HG03280 (cell line): ENCODE results near the gene HACL1.
A peak's percentile ranks its signal among the peaks of the same experiment; 100 is the strongest.

ENCODE experiments used
- ATAC-seq: cut with Tn5 transposase; IDR thresholded peaks from one replicate; pipeline ENCODE4 v1.9.1; 2021; ENCODE audit warnings: mild to moderate bottlenecking, moderate library complexity; ENCODE audit not compliant: unreplicated experiment

Gene HACL1

DNA sequence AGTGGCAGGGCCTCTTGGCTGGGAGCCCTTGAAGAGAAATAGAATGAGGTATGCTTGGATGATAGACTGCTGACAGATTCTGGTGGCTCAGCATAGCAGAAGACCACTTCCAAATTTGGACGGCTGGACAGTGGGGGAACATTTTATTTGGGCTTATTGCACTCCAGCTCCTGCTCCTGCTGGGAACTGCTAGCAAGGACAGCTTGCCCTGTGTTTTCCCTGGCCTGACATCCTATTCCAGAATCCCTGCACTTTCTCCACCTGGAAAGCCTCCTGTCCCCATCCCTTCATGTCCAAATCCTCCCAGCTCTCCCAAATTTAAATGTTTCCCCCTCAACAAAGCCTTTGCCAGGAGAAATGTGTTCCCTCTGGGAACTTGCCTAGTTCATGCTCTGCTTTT, 70.0 kb downstream of the HACL1 start:
- ATAC-seq = no peak

GRCh38 chr3:15528854-15529537, 72.4 kb downstream of the HACL1 start:
- ATAC-seq = no peak

DNA sequence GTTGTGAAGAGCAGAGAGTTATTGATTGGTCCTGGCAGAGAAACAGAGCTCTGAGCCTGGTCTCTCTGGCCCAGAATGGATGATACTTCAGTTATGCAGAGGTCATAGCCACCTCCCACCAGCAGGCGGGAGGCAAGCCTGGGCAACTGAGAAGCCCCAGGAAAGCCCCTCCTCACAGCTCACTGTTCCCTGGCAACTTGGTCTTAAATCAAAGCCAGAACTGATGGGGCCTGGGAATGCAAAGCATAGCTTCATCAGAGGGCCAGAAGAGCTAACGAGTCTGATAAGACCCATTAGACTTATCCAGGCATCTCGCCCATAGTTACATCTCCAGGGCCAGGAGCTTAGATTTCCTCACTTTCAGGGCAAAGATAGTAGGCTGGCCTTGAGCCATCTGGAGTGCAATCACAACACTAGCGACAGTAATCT, 74.3 kb downstream of the HACL1 start:
- peak; percentile 51 for ATAC-seq

DNA sequence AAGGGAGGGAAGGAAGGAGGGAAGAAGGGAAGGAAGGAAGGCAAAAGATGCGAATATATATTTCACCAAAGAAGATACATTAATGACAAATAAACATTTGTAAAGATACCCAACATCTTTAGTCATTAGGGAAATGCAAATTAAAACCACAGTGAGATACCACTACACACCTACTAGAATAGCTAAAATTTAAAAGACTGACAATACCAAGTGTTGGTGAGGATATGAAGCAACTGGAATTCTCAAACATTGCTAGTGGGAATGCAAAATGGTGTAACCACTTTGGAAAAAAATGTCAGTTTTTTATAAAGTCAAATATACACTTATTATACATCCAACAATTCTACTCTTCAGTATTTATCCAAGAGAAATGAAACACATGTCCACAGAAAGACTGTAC, 75.6 kb downstream of the HACL1 start:
- no peak for ATAC-seq

GRCh38 chr3:15523660-15524417, 77.5 kb downstream of the HACL1 start:
- no peak for ATAC-seq

DNA sequence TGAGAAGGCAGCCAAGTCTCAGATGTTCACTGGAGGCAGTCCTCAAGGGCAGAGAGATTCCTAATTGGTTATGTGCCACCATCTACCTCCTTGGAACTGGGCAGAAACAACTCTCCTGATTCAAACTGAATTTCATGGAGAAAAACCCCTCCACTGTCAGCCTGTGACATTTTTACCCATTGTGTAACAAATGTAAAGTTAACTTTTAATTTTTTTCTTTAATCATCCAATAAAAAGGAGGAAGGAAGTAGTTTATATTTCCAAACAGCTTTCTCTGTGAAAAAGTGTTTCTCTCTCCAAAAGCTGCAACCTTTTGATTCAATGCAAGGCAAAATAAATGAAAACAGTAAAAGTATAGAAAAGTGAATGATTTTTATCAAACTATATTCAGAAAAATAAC, 79.4 kb downstream of the HACL1 start:
- ATAC-seq = no peak

GRCh38 chr3:15521573-15521965, 79.8 kb downstream of the HACL1 start, which contains the start of gene COLQ:
TSS of gene COLQ (minus strand) at chr3:15521706. CDS start at chr3:15521625, 81 bp downstream.
- ATAC-seq = no peak

GRCh38 chr3:15520804-15521572, 80.4 kb downstream of the HACL1 start:
- ATAC-seq = no peak

GRCh38 chr3:15520185-15520584, 81.2 kb downstream of the HACL1 start:
- ATAC-seq = no peak

- ATAC-seq = no peak
These were observed 82.3 kb downstream of the HACL1 start for GRCh38 chr3:15519096-15519495.

GRCh38 chr3:15514663-15515340, 86.6 kb downstream of the HACL1 start:
- ATAC-seq = no peak

GRCh38 chr3:15513810-15514662, 87.3 kb downstream of the HACL1 start:
- no peak for ATAC-seq

GRCh38 chr3:15513116-15513515, 88.3 kb downstream of the HACL1 start:
- no peak for ATAC-seq

DNA sequence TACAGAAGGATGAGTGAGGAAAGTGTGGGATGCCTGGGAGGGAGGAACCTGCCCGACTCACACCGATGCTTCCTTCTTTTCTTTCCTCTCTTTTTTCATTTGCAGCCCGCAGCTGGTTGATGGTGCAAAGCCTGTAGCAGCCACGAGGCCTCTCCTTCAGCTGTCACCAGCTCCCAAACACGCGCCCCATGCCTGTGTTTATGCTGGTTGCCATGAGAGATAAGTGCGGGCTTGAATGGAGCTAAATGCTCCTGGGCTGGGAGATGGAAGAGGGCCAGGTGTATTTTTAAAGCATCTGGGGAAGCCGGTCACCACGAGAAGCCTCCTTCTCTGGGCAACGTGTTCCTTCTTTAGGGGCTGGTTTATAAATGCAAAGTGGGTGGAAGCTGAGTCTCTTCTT, 89.2 kb downstream of the HACL1 start:
- no peak for ATAC-seq

DNA sequence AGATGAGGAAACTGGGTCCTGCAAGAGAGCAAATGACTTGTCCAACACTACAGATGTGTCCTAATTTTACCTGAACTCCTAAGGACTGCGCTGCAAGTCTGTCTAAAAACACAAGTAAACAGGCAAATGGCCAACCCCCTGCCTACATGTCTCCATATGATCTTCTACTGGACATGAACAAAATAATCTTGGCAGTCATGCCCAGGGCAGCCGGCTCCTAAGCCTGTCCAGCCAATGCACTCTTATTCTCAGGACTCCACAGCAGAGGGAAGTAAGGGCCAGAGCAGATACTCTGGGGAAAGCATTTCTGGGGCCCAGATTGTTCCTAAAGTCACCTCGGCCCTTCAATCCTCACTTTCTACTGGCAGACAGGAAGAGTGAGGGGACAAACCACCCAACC, 90.2 kb downstream of the HACL1 start:
- ATAC-seq = no peak
